ENCODE results near the gene COG7.

- TF ChIP-seq CEBPB (IDR thresholded peaks at IDR 0.05; ENCODE audit: low read depth) (no peak), ZNF274 (IDR thresholded peaks at IDR 0.05; ENCODE audit: low read depth, low read length) (no peak), RAD21 (IDR thresholded peaks at IDR 0.05; ENCODE audit: low read depth) (no peak), CTCF (IDR thresholded peaks at IDR 0.05 in 2 of 3, conservative IDR thresholded peaks at IDR 0.05 in 1 of 3; ENCODE audit: borderline replicate concordance in 1 of 3, insufficient read depth in 1 of 3, low read depth in 2 of 3, low read length in 2 of 3) (no peak)
These were observed 47.0 kb downstream of the COG7 start for GRCh38 chr16:23406024-23406423.

Measured in HCT116 (cell line).